Mammary epithelial cell (primary cell): Measurements from ENCODE around the gene OR6C76.
A peak's percentile ranks its signal among the peaks of the same experiment; 100 is the strongest.

Experiments
- CTCF ChIP-seq, 2 donors: IDR thresholded peaks in 1 of 2; conservative IDR thresholded peaks in 1 of 2; 2 replicates each; pipeline ENCODE4 v1.5.1; 2011 to 2012; ENCODE audit warnings: inconsistent platforms in 2 of 2, low read length in 2 of 2, mild to moderate bottlenecking in 2 of 2, control low read depth in 1 of 2, low read depth in 1 of 2; ENCODE audit not compliant: insufficient read depth in 1 of 2; ENCODE audit errors: extremely low read depth in 1 of 2
- EZH2 ChIP-seq: IDR thresholded peaks from 2 replicates; pipeline ENCODE4 v1.6.1; 2012; ENCODE audit warnings: low read length, inconsistent platforms, borderline replicate concordance

- TF ChIP-seq CTCF (conservative IDR thresholded peaks at IDR 0.05 in 1 of 2, IDR thresholded peaks at IDR 0.05 in 1 of 2; ENCODE audit: extremely low read depth in 1 of 2, insufficient read depth in 1 of 2, low read depth in 1 of 2, low read length in 2 of 2): peak in 1 of 2 donors; percentile 25
- no peak for TF ChIP-seq EZH2
Measured at GRCh38 chr12:55446326-55446725, 20.3 kb downstream of the OR6C76 start.
